GM23338 (cell line): ENCODE data around the gene GRPR.

Source experiments
- CREB1 ChIP-seq: fragments of 250-450 bp; sonication (Bioruptor Pico); IDR thresholded peaks from 2 replicates; pipeline ENCODE4 v1.5.0; 2020; ENCODE audit warnings: low read depth, mild to moderate bottlenecking, moderate library complexity
- ETS1 ChIP-seq: IDR thresholded peaks from 2 replicates; pipeline ENCODE4 v1.6.1; 2016; ENCODE audit warnings: antibody characterized with exemption
- EZH2 ChIP-seq: fragments of 200-600 bp; sonication (generic); IDR thresholded peaks from one replicate; pipeline ENCODE4 v1.8.0; 2017; ENCODE audit warnings: antibody characterized with exemption, mild to moderate bottlenecking, low read depth; ENCODE audit not compliant: unreplicated experiment
- EZH2phosphoT487 ChIP-seq: fragments of 200-600 bp; sonication (generic); IDR thresholded peaks from one replicate; pipeline ENCODE4 v1.8.1; 2018; ENCODE audit warnings: antibody characterized with exemption; ENCODE audit not compliant: unreplicated experiment
- POLR2AphosphoS5 ChIP-seq: IDR thresholded peaks from 2 replicates; pipeline ENCODE4 v1.6.1; 2016; ENCODE audit warnings: antibody characterized with exemption, low read depth
- STAT1 ChIP-seq: IDR thresholded peaks from one replicate; pipeline ENCODE4 v1.6.1; 2016; ENCODE audit warnings: antibody characterized with exemption; ENCODE audit not compliant: unreplicated experiment
- ZNF114 ChIP-seq: fragments of 250-450 bp; sonication (Bioruptor Pico); IDR thresholded peaks from 2 replicates; pipeline ENCODE4 v1.5.0; 2020; ENCODE audit warnings: mild to moderate bottlenecking, moderate library complexity
- ZNF331 ChIP-seq: fragments of 250-450 bp; sonication (Bioruptor Pico); IDR thresholded peaks from 2 replicates; pipeline ENCODE4 v1.5.0; 2020; ENCODE audit warnings: low read depth, mild to moderate bottlenecking, moderate library complexity
- ZNF462 ChIP-seq: fragments of 250-450 bp; sonication (Bioruptor Pico); IDR thresholded peaks from 2 replicates; pipeline ENCODE4 v1.5.0; 2020; ENCODE audit warnings: mild to moderate bottlenecking, moderate library complexity
- TF ChIP-seq, protein P1 (sequence below): IDR thresholded peaks from one replicate; pipeline ENCODE4 v1.6.1; 2018; ENCODE audit warnings: antibody characterized with exemption; ENCODE audit not compliant: unreplicated experiment
- TF ChIP-seq, protein P2 (sequence below), 2 experiments: fragments of 200-600 bp in 1 of 2; sonication (generic) in 1 of 2; conservative IDR thresholded peaks; 2 replicates each; pipeline versions ENCODE4 v1.5.1 to v1.6.1; 2016 to 2017; ENCODE audit warnings: antibody characterized with exemption in 2 of 2, low read depth in 2 of 2, mild to moderate bottlenecking in 2 of 2, moderate library complexity in 1 of 2

- no peak for TF ChIP-seq STAT1
- TF ChIP-seq, protein P1, sequence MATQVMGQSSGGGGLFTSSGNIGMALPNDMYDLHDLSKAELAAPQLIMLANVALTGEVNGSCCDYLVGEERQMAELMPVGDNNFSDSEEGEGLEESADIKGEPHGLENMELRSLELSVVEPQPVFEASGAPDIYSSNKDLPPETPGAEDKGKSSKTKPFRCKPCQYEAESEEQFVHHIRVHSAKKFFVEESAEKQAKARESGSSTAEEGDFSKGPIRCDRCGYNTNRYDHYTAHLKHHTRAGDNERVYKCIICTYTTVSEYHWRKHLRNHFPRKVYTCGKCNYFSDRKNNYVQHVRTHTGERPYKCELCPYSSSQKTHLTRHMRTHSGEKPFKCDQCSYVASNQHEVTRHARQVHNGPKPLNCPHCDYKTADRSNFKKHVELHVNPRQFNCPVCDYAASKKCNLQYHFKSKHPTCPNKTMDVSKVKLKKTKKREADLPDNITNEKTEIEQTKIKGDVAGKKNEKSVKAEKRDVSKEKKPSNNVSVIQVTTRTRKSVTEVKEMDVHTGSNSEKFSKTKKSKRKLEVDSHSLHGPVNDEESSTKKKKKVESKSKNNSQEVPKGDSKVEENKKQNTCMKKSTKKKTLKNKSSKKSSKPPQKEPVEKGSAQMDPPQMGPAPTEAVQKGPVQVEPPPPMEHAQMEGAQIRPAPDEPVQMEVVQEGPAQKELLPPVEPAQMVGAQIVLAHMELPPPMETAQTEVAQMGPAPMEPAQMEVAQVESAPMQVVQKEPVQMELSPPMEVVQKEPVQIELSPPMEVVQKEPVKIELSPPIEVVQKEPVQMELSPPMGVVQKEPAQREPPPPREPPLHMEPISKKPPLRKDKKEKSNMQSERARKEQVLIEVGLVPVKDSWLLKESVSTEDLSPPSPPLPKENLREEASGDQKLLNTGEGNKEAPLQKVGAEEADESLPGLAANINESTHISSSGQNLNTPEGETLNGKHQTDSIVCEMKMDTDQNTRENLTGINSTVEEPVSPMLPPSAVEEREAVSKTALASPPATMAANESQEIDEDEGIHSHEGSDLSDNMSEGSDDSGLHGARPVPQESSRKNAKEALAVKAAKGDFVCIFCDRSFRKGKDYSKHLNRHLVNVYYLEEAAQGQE, result no peak
- TF ChIP-seq, protein P2, sequence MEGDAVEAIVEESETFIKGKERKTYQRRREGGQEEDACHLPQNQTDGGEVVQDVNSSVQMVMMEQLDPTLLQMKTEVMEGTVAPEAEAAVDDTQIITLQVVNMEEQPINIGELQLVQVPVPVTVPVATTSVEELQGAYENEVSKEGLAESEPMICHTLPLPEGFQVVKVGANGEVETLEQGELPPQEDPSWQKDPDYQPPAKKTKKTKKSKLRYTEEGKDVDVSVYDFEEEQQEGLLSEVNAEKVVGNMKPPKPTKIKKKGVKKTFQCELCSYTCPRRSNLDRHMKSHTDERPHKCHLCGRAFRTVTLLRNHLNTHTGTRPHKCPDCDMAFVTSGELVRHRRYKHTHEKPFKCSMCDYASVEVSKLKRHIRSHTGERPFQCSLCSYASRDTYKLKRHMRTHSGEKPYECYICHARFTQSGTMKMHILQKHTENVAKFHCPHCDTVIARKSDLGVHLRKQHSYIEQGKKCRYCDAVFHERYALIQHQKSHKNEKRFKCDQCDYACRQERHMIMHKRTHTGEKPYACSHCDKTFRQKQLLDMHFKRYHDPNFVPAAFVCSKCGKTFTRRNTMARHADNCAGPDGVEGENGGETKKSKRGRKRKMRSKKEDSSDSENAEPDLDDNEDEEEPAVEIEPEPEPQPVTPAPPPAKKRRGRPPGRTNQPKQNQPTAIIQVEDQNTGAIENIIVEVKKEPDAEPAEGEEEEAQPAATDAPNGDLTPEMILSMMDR (conservative IDR thresholded peaks at IDR 0.05; ENCODE audit: low read depth in 2 of 2), result no peak
- TF ChIP-seq CREB1, result no peak
- no peak for TF ChIP-seq POLR2AphosphoS5
- no peak for TF ChIP-seq EZH2
- no peak for TF ChIP-seq ZNF114 (CRISPR knock-in tag)
- no peak for TF ChIP-seq EZH2phosphoT487
- no peak for TF ChIP-seq ETS1
- TF ChIP-seq ZNF462 (CRISPR knock-in tag), result no peak
- TF ChIP-seq ZNF331, result no peak
These were observed 48.3 kb upstream of the GRPR start for GRCh38 chrX:16075087-16075486.
